Chondrocyte (in vitro differentiated cells): ENCODE results near the gene MAPKAP1. TPM values are rescaled to one million over a fixed set of nuclear protein-coding genes. Genes with fewer than 3 reads are reported as not detected.

Experiments
- DNase-seq: peaks from one replicate; pipeline ENCODE4 v3.0.0; 2021; ENCODE audit warnings: mixed read lengths, low spot score
- H3K27ac Mint-ChIP-seq: one replicate; pipeline ENCODE4 v1.8.0; 2021; ENCODE audit warnings: mild to moderate bottlenecking, moderate library complexity, mixed read lengths; ENCODE audit not compliant: unreplicated experiment
- H3K27me3 Mint-ChIP-seq: 2 replicates; pipeline ENCODE4 v1.8.0; 2021; ENCODE audit warnings: low read depth, mixed read lengths
- H3K36me3 Mint-ChIP-seq: 2 replicates; pipeline ENCODE4 v1.8.0; 2021; ENCODE audit warnings: low read depth, mixed read lengths
- H3K4me1 Mint-ChIP-seq: 2 replicates; pipeline ENCODE4 v1.8.0; 2021; ENCODE audit warnings: low read depth, mild to moderate bottlenecking, mixed read lengths
- H3K4me3 Mint-ChIP-seq: one replicate; pipeline ENCODE4 v1.8.0; 2021; ENCODE audit warnings: mild to moderate bottlenecking, moderate library complexity, mixed read lengths; ENCODE audit not compliant: unreplicated experiment
- H3K9me3 Mint-ChIP-seq: 2 replicates; pipeline ENCODE4 v1.8.0; 2021; ENCODE audit warnings: low read depth, mixed read lengths
- total RNA-seq: library from RNA; stranded (reverse); gene quantifications from 3 replicates; pipeline ENCODE4 v1.2.1, GENCODE V29; 2021
- TF ChIP-seq, protein P1 (sequence below): fragments of 200-600 bp; sonication (generic); IDR thresholded peaks from 2 replicates; pipeline ENCODE4 v1.5.0; 2021; ENCODE audit warnings: antibody characterized with exemption, mild to moderate bottlenecking, moderate library complexity

Gene MAPKAP1
- total RNA-seq, 1 donor from 2014 or later, result 91.5 TPM

DNA sequence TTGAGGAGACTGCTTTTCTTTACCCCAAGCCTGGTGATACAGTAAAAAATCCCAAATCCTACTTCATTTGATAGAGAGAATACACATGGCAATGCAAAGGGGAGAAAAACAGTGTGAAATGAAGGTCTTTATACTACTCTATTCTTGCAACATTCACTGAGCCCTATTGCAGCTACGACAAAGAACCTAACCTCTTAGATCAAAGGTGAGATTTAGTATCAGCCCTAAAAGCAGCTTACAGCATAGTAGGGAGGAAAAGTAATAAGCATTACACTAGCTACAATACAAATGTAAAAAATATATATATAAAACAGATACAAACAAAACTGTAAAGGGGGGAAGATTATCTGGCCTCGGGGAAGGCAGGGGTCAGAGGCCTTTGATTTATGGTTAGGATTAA, 147.1 kb downstream of the MAPKAP1 start:
- H3K27ac Mint-ChIP-seq, result no peak overlapping the region
- peaks cover 14% of the 10 kb centered on the region for H3K4me1 Mint-ChIP-seq
- no peak overlapping the region for H3K4me3 Mint-ChIP-seq

GRCh38 chr9:125559194-125559593, 147.8 kb downstream of the MAPKAP1 start:
- Mint-ChIP-seq H3K4me3 (no peak overlapping the region), H3K27me3 (no peaks in the 10 kb centered on the region), H3K4me1 (peaks cover 14% of the 10 kb centered on the region), H3K27ac (peak overlapping the region; percentile 71), H3K36me3 (peaks cover 5% of the 10 kb centered on the region), H3K9me3 (no peaks in the 10 kb centered on the region)
- TF ChIP-seq, protein P1, sequence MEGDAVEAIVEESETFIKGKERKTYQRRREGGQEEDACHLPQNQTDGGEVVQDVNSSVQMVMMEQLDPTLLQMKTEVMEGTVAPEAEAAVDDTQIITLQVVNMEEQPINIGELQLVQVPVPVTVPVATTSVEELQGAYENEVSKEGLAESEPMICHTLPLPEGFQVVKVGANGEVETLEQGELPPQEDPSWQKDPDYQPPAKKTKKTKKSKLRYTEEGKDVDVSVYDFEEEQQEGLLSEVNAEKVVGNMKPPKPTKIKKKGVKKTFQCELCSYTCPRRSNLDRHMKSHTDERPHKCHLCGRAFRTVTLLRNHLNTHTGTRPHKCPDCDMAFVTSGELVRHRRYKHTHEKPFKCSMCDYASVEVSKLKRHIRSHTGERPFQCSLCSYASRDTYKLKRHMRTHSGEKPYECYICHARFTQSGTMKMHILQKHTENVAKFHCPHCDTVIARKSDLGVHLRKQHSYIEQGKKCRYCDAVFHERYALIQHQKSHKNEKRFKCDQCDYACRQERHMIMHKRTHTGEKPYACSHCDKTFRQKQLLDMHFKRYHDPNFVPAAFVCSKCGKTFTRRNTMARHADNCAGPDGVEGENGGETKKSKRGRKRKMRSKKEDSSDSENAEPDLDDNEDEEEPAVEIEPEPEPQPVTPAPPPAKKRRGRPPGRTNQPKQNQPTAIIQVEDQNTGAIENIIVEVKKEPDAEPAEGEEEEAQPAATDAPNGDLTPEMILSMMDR, result no peak
- DNase-seq, result no peak

More for the DNA sequence above, 147.1 kb downstream of the MAPKAP1 start:
- no peaks in the 10 kb centered on the region for H3K9me3 Mint-ChIP-seq
- no peaks in the 10 kb centered on the region for H3K27me3 Mint-ChIP-seq
- TF ChIP-seq, protein P1, result no peak
- H3K36me3 Mint-ChIP-seq, result peaks cover 5% of the 10 kb centered on the region
- DNase-seq, result no peak

DNA sequence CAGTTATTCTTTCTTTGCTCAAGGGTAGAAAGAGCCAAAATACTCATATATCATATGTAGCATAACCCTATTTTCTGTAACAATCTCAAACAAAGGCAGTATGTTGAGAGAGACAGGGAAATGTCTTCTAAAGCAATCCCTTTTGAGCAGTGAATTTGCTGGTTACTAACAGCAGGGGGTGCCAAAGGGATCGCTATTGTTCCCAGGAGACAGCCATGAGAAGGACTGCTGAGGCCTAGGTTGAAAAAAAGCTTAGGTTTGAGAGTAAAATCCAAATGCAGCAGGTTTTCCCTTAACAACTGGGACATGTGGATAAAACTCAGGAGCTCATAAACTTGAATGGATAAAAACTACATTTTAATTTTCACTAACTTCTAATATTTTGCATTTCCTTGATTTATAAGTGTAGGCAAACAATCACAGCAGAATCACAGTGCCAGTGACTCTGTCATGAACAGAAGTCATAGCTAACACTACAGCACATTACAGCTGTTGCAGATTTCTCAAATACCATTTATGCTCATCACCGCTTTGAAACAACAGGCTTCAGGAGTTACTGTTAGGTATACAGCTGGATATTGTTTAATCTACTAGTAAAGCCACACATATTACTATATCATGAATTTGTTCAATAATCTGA, 148.4 kb downstream of the MAPKAP1 start:
- Mint-ChIP-seq H3K36me3 (peaks cover 6% of the 10 kb centered on the region), H3K27me3 (no peaks in the 10 kb centered on the region), H3K4me3 (no peak overlapping the region), H3K27ac (peak overlapping the region; percentile 59), H3K4me1 (peaks cover 14% of the 10 kb centered on the region), H3K9me3 (no peaks in the 10 kb centered on the region)
- TF ChIP-seq, protein P1, result peak; percentile 91
- DNase-seq, result no peak

- no peak overlapping the region for H3K4me3 Mint-ChIP-seq
- H3K27ac Mint-ChIP-seq, result no peak overlapping the region
- H3K4me1 Mint-ChIP-seq, result peaks cover 18% of the 10 kb centered on the region
- no peaks in the 10 kb centered on the region for H3K27me3 Mint-ChIP-seq
- TF ChIP-seq, protein P1, result no peak
- peaks cover 6% of the 10 kb centered on the region for H3K36me3 Mint-ChIP-seq
- DNase-seq, result no peak
- no peaks in the 10 kb centered on the region for H3K9me3 Mint-ChIP-seq
These were observed 150.8 kb downstream of the MAPKAP1 start for GRCh38 chr9:125556046-125556721.

DNA sequence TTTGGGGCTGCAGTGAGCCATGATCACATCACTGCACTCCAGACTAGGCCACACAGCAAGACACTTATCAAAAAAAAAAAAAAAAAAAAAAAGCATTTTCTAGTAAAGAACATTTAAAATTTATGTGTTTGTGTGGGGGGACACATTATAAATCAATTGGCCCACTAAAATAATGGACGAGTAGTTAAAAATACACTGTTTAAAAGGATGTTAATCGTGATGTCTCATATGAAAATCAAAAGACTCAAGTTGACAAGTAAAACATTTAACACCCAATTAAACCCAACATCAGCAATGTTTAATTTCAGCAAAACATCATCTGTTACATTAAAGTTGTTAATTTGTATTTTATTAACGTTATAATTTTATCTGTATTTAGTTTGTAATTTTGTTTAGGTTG, 152.3 kb downstream of the MAPKAP1 start:
- H3K27me3 Mint-ChIP-seq, result no peaks in the 10 kb centered on the region
- TF ChIP-seq, protein P1, result no peak
- no peaks in the 10 kb centered on the region for H3K9me3 Mint-ChIP-seq
- H3K4me1 Mint-ChIP-seq, result peaks cover 32% of the 10 kb centered on the region
- peaks cover 6% of the 10 kb centered on the region for H3K36me3 Mint-ChIP-seq
- H3K4me3 Mint-ChIP-seq, result no peak overlapping the region
- no peak overlapping the region for H3K27ac Mint-ChIP-seq
- DNase-seq, result no peak
